ENCODE data around the gene HDAC4.

HDAC4 gene

GRCh38 chr2:239224199-239224570 is 176.6 kb downstream of the HDAC4 start:
- no peaks in the 10 kb centered on the region for H3K36me3 ChIP-seq (ENCODE audit: control insufficient read depth, insufficient read depth, low read length)
- no peaks in the 10 kb centered on the region for H3K27me3 ChIP-seq (ENCODE audit: control insufficient read depth, insufficient read depth, low read length)
- H3K4me1 ChIP-seq (ENCODE audit: control insufficient read depth, insufficient read depth, low read length): peaks cover 3% of the 10 kb centered on the region
- H3K9ac ChIP-seq (ENCODE audit: low read depth, low read length): no peak overlapping the region
- no peak overlapping the region for H3K4me3 ChIP-seq (ENCODE audit: low read depth, low read length)
- no peaks in the 10 kb centered on the region for H3K9me3 ChIP-seq (ENCODE audit: control insufficient read depth, insufficient read depth, low read length)

GRCh38 chr2:239223310-239224198 is 177.3 kb downstream of the HDAC4 start:
- Histone ChIP-seq H3K36me3 (ENCODE audit: control insufficient read depth, insufficient read depth, low read length) (no peaks in the 10 kb centered on the region), H3K4me1 (ENCODE audit: control insufficient read depth, insufficient read depth, low read length) (peaks cover 3% of the 10 kb centered on the region), H3K9ac (ENCODE audit: low read depth, low read length) (no peak overlapping the region), H3K27me3 (ENCODE audit: control insufficient read depth, insufficient read depth, low read length) (no peaks in the 10 kb centered on the region), H3K9me3 (ENCODE audit: control insufficient read depth, insufficient read depth, low read length) (no peaks in the 10 kb centered on the region), H3K4me3 (ENCODE audit: low read depth, low read length) (no peak overlapping the region)

GRCh38 chr2:239222706-239223309 is 178.0 kb downstream of the HDAC4 start:
- Histone ChIP-seq H3K36me3 (ENCODE audit: control insufficient read depth, insufficient read depth, low read length) (no peaks in the 10 kb centered on the region), H3K9ac (ENCODE audit: low read depth, low read length) (no peak overlapping the region), H3K27me3 (ENCODE audit: control insufficient read depth, insufficient read depth, low read length) (no peaks in the 10 kb centered on the region), H3K9me3 (ENCODE audit: control insufficient read depth, insufficient read depth, low read length) (no peaks in the 10 kb centered on the region), H3K4me1 (ENCODE audit: control insufficient read depth, insufficient read depth, low read length) (peaks cover 3% of the 10 kb centered on the region), H3K4me3 (ENCODE audit: low read depth, low read length) (no peak overlapping the region)

- Histone ChIP-seq H3K27me3 (ENCODE audit: control insufficient read depth, insufficient read depth, low read length) (no peaks in the 10 kb centered on the region), H3K9ac (ENCODE audit: low read depth, low read length) (no peak overlapping the region), H3K4me1 (ENCODE audit: control insufficient read depth, insufficient read depth, low read length) (peaks cover 3% of the 10 kb centered on the region), H3K36me3 (ENCODE audit: control insufficient read depth, insufficient read depth, low read length) (no peaks in the 10 kb centered on the region), H3K9me3 (ENCODE audit: control insufficient read depth, insufficient read depth, low read length) (no peaks in the 10 kb centered on the region), H3K4me3 (ENCODE audit: low read depth, low read length) (no peak overlapping the region)
Observed at GRCh38 chr2:239222312-239222660, 178.5 kb downstream of the HDAC4 start.

GRCh38 chr2:239220981-239221396 is 179.8 kb downstream of the HDAC4 start:
- peaks cover 3% of the 10 kb centered on the region for H3K4me1 ChIP-seq (ENCODE audit: control insufficient read depth, insufficient read depth, low read length)
- H3K27me3 ChIP-seq (ENCODE audit: control insufficient read depth, insufficient read depth, low read length): no peaks in the 10 kb centered on the region
- no peak overlapping the region for H3K4me3 ChIP-seq (ENCODE audit: low read depth, low read length)
- H3K9ac ChIP-seq (ENCODE audit: low read depth, low read length): no peak overlapping the region
- H3K36me3 ChIP-seq (ENCODE audit: control insufficient read depth, insufficient read depth, low read length): no peaks in the 10 kb centered on the region
- no peaks in the 10 kb centered on the region for H3K9me3 ChIP-seq (ENCODE audit: control insufficient read depth, insufficient read depth, low read length)

GRCh38 chr2:239220341-239220740 is 180.5 kb downstream of the HDAC4 start:
- Histone ChIP-seq H3K4me1 (ENCODE audit: control insufficient read depth, insufficient read depth, low read length) (no peaks in the 10 kb centered on the region), H3K9me3 (ENCODE audit: control insufficient read depth, insufficient read depth, low read length) (no peaks in the 10 kb centered on the region), H3K4me3 (ENCODE audit: low read depth, low read length) (no peak overlapping the region), H3K9ac (ENCODE audit: low read depth, low read length) (no peak overlapping the region), H3K27me3 (ENCODE audit: control insufficient read depth, insufficient read depth, low read length) (no peaks in the 10 kb centered on the region), H3K36me3 (ENCODE audit: control insufficient read depth, insufficient read depth, low read length) (no peaks in the 10 kb centered on the region)

GRCh38 chr2:239216614-239217273 is 184.1 kb downstream of the HDAC4 start:
- Histone ChIP-seq H3K27me3 (ENCODE audit: control insufficient read depth, insufficient read depth, low read length) (no peaks in the 10 kb centered on the region), H3K4me3 (ENCODE audit: low read depth, low read length) (no peak overlapping the region), H3K9me3 (ENCODE audit: control insufficient read depth, insufficient read depth, low read length) (no peaks in the 10 kb centered on the region), H3K9ac (ENCODE audit: low read depth, low read length) (no peak overlapping the region), H3K36me3 (ENCODE audit: control insufficient read depth, insufficient read depth, low read length) (no peaks in the 10 kb centered on the region), H3K4me1 (ENCODE audit: control insufficient read depth, insufficient read depth, low read length) (peaks cover 6% of the 10 kb centered on the region)

- Histone ChIP-seq H3K27me3 (ENCODE audit: control insufficient read depth, insufficient read depth, low read length) (no peaks in the 10 kb centered on the region), H3K9ac (ENCODE audit: low read depth, low read length) (no peak overlapping the region), H3K36me3 (ENCODE audit: control insufficient read depth, insufficient read depth, low read length) (no peaks in the 10 kb centered on the region), H3K4me3 (ENCODE audit: low read depth, low read length) (no peak overlapping the region), H3K4me1 (ENCODE audit: control insufficient read depth, insufficient read depth, low read length) (peaks cover 6% of the 10 kb centered on the region), H3K9me3 (ENCODE audit: control insufficient read depth, insufficient read depth, low read length) (no peaks in the 10 kb centered on the region)
Observed at GRCh38 chr2:239215988-239216613, 184.7 kb downstream of the HDAC4 start.

GRCh38 chr2:239215136-239215925 is 185.5 kb downstream of the HDAC4 start:
- Histone ChIP-seq H3K9ac (ENCODE audit: low read depth, low read length) (no peak overlapping the region), H3K36me3 (ENCODE audit: control insufficient read depth, insufficient read depth, low read length) (no peaks in the 10 kb centered on the region), H3K9me3 (ENCODE audit: control insufficient read depth, insufficient read depth, low read length) (no peaks in the 10 kb centered on the region), H3K4me1 (ENCODE audit: control insufficient read depth, insufficient read depth, low read length) (peaks cover 9% of the 10 kb centered on the region), H3K4me3 (ENCODE audit: low read depth, low read length) (no peak overlapping the region), H3K27me3 (ENCODE audit: control insufficient read depth, insufficient read depth, low read length) (no peaks in the 10 kb centered on the region)

- H3K9ac ChIP-seq (ENCODE audit: low read depth, low read length): no peak overlapping the region
- H3K36me3 ChIP-seq (ENCODE audit: control insufficient read depth, insufficient read depth, low read length): no peaks in the 10 kb centered on the region
- H3K9me3 ChIP-seq (ENCODE audit: control insufficient read depth, insufficient read depth, low read length): no peaks in the 10 kb centered on the region
- H3K4me3 ChIP-seq (ENCODE audit: low read depth, low read length): no peak overlapping the region
- peaks cover 11% of the 10 kb centered on the region for H3K4me1 ChIP-seq (ENCODE audit: control insufficient read depth, insufficient read depth, low read length)
- H3K27me3 ChIP-seq (ENCODE audit: control insufficient read depth, insufficient read depth, low read length): no peaks in the 10 kb centered on the region
Observed at GRCh38 chr2:239214725-239215124, 186.1 kb downstream of the HDAC4 start.

GRCh38 chr2:239213643-239214101 is 187.1 kb downstream of the HDAC4 start:
- H3K4me1 ChIP-seq (ENCODE audit: control insufficient read depth, insufficient read depth, low read length): peaks cover 11% of the 10 kb centered on the region
- no peaks in the 10 kb centered on the region for H3K9me3 ChIP-seq (ENCODE audit: control insufficient read depth, insufficient read depth, low read length)
- H3K9ac ChIP-seq (ENCODE audit: low read depth, low read length): no peak overlapping the region
- no peaks in the 10 kb centered on the region for H3K36me3 ChIP-seq (ENCODE audit: control insufficient read depth, insufficient read depth, low read length)
- H3K4me3 ChIP-seq (ENCODE audit: low read depth, low read length): no peak overlapping the region
- no peaks in the 10 kb centered on the region for H3K27me3 ChIP-seq (ENCODE audit: control insufficient read depth, insufficient read depth, low read length)

All from iPS-15b (cell line).